Endothelial cell of umbilical vein (primary cell): ENCODE results near the gene CYP2A13.

Experiments used
- FOS ChIP-seq: IDR thresholded peaks from 2 replicates; pipeline ENCODE4 v1.6.1; 2011; ENCODE audit warnings: mild to moderate bottlenecking, low read length, moderate library complexity, borderline replicate concordance; ENCODE audit not compliant: insufficient read depth
- MAX ChIP-seq: IDR thresholded peaks from 2 replicates; pipeline ENCODE4 v1.6.1; 2011; ENCODE audit not compliant: insufficient read depth, insufficient read length
- POLR2AphosphoS5 ChIP-seq: IDR thresholded peaks from 2 replicates; pipeline ENCODE4 v1.6.1; 2012; ENCODE audit warnings: low read depth, mild to moderate bottlenecking, control low read depth, low read length, moderate library complexity; ENCODE audit not compliant: insufficient read depth
- TF ChIP-seq, protein P1 (sequence below), 2 donors: IDR thresholded peaks; 1 replicate in 1 of 2; 2 replicates in 1 of 2; pipeline ENCODE4 v1.5.1; 2011; ENCODE audit warnings: low read length in 2 of 2, mild to moderate bottlenecking in 2 of 2, moderate library complexity in 2 of 2, control low read depth in 1 of 2, inconsistent platforms in 1 of 2, low read depth in 1 of 2; ENCODE audit not compliant: insufficient read depth in 1 of 2; ENCODE audit errors: extremely low read depth in 1 of 2

GRCh38 chr19:41064974-41065569 lies 23.2 kb upstream of the CYP2A13 start:
- TF ChIP-seq, protein P1, sequence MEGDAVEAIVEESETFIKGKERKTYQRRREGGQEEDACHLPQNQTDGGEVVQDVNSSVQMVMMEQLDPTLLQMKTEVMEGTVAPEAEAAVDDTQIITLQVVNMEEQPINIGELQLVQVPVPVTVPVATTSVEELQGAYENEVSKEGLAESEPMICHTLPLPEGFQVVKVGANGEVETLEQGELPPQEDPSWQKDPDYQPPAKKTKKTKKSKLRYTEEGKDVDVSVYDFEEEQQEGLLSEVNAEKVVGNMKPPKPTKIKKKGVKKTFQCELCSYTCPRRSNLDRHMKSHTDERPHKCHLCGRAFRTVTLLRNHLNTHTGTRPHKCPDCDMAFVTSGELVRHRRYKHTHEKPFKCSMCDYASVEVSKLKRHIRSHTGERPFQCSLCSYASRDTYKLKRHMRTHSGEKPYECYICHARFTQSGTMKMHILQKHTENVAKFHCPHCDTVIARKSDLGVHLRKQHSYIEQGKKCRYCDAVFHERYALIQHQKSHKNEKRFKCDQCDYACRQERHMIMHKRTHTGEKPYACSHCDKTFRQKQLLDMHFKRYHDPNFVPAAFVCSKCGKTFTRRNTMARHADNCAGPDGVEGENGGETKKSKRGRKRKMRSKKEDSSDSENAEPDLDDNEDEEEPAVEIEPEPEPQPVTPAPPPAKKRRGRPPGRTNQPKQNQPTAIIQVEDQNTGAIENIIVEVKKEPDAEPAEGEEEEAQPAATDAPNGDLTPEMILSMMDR (IDR thresholded peaks at IDR 0.05; ENCODE audit: extremely low read depth in 1 of 2, insufficient read depth in 1 of 2, low read depth in 1 of 2, low read length in 2 of 2), result no peak
- no peak for TF ChIP-seq POLR2AphosphoS5
- no peak for TF ChIP-seq MAX
- no peak for TF ChIP-seq FOS
